ENCODE measurements around the gene ZBTB47. TPM values are rescaled to one million over a fixed set of nuclear protein-coding genes. Genes with fewer than 3 reads are reported as not detected.

ZBTB47 gene
- total and polyA plus RNA-seq, 10 of the 15 experiments (the other 5 are each of a cell fraction or from before 2014, with no cell fraction given), result 0.04 to 3.4 (median 1.0) TPM; not detected in 1

- peak; percentile 61; the same call in 1 of the 2 replicates for TF ChIP-seq IRF4 (IDR thresholded peaks at IDR 0.05; ENCODE audit: low read depth, low read length)
Observed at GRCh38 chr3:42635111-42635510, 18.4 kb upstream of the ZBTB47 start (continued).

GRCh38 chr3:42637001-42637400 lies 16.5 kb upstream of the ZBTB47 start:
- Histone ChIP-seq H3K27ac (ENCODE audit: control insufficient read depth, insufficient read depth) (peak overlapping the region; percentile 6; the same call in 1 of the 2 replicates), H2AFZ (ENCODE audit: control insufficient read depth, low read depth, low read length) (no peak overlapping the region), H3K9ac (ENCODE audit: control insufficient read depth, insufficient read depth, low read length) (no peak overlapping the region), H3K4me3 (no peak overlapping the region), H3K27me3 (replicated peaks in 1 of 2; ENCODE audit: control insufficient read depth in 2 of 2, insufficient read depth in 2 of 2, low read length in 1 of 2) (no peaks in the 10 kb centered on the region), H3K4me2 (ENCODE audit: control insufficient read depth, insufficient read depth) (no peak overlapping the region), H3K4me1 (ENCODE audit: control insufficient read depth, insufficient read depth, low read length) (peaks cover 17% of the 10 kb centered on the region), H3K79me2 (ENCODE audit: control insufficient read depth, insufficient read depth, low read length) (peaks cover 8% of the 10 kb centered on the region), H4K20me1 (ENCODE audit: control insufficient read depth, insufficient read depth) (0 out of 2 replicates have a peak, but pooled peaks cover 2% of the 10 kb centered on the region), H3K9me3 (replicated peaks; ENCODE audit: control insufficient read depth, insufficient read depth, low read length) (no peaks in the 10 kb centered on the region), H3K36me3 (ENCODE audit: control insufficient read depth in 2 of 2, insufficient read depth in 2 of 2, low read length in 1 of 2) (peaks cover 13 to 48% of the 10 kb centered on the region in 2 experiments)
- BruUV-seq (replicated peaks), result no TSS peak
- DNase-seq (ENCODE audit: low read depth, low spot score) (no peak), ATAC-seq (no peak), FAIRE-seq (no peak)
- ChIA-PET CTCF (interaction anchor here (0.7 to 2.2 kb wide), 9 partner anchors 10 to 202 kb away, joined by 3 to 9 read pairs (median 5); partner anchors contain the start of gene SEC22C), POLR2A (no interaction called here), SMC1A (ENCODE audit: uncharacterized antibody, unreplicated experiment) (interaction anchor here (1.2 to 1.7 kb wide), 7 partner anchors 11 to 104 kb away, joined by 3 to 8 read pairs (median 5); no protein-coding TSS in a partner anchor), RAD21 (ENCODE audit: unreplicated experiment) (interaction anchor here (1.2 to 2.0 kb wide), 2 partner anchors 40 to 65 kb away, joined by 3 to 5 read pairs; no protein-coding TSS in a partner anchor)
- in situ Hi-C loops (cut with MboI), result no loop called here
- intact Hi-C loops (cut with micrococcal nuclease; ENCODE audit: unreplicated experiment), result no loop called here
- TF ChIP-seq STAT1 (conservative IDR thresholded peaks at IDR 0.05), result no peak
- TF ChIP-seq IRF3 (IDR thresholded peaks at IDR 0.05), result no peak
- no peak for TF ChIP-seq FOS (IDR thresholded peaks at IDR 0.05; ENCODE audit: borderline replicate concordance, extremely low read depth, insufficient read length)
- TF ChIP-seq, protein P1, sequence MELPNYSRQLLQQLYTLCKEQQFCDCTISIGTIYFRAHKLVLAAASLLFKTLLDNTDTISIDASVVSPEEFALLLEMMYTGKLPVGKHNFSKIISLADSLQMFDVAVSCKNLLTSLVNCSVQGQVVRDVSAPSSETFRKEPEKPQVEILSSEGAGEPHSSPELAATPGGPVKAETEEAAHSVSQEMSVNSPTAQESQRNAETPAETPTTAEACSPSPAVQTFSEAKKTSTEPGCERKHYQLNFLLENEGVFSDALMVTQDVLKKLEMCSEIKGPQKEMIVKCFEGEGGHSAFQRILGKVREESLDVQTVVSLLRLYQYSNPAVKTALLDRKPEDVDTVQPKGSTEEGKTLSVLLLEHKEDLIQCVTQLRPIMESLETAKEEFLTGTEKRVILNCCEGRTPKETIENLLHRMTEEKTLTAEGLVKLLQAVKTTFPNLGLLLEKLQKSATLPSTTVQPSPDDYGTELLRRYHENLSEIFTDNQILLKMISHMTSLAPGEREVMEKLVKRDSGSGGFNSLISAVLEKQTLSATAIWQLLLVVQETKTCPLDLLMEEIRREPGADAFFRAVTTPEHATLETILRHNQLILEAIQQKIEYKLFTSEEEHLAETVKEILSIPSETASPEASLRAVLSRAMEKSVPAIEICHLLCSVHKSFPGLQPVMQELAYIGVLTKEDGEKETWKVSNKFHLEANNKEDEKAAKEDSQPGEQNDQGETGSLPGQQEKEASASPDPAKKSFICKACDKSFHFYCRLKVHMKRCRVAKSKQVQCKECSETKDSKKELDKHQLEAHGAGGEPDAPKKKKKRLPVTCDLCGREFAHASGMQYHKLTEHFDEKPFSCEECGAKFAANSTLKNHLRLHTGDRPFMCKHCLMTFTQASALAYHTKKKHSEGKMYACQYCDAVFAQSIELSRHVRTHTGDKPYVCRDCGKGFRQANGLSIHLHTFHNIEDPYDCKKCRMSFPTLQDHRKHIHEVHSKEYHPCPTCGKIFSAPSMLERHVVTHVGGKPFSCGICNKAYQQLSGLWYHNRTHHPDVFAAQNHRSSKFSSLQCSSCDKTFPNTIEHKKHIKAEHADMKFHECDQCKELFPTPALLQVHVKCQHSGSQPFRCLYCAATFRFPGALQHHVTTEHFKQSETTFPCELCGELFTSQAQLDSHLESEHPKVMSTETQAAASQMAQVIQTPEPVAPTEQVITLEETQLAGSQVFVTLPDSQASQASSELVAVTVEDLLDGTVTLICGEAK (IDR thresholded peaks at IDR 0.05; ENCODE audit: borderline replicate concordance), result no peak
- TF ChIP-seq, protein P2, sequence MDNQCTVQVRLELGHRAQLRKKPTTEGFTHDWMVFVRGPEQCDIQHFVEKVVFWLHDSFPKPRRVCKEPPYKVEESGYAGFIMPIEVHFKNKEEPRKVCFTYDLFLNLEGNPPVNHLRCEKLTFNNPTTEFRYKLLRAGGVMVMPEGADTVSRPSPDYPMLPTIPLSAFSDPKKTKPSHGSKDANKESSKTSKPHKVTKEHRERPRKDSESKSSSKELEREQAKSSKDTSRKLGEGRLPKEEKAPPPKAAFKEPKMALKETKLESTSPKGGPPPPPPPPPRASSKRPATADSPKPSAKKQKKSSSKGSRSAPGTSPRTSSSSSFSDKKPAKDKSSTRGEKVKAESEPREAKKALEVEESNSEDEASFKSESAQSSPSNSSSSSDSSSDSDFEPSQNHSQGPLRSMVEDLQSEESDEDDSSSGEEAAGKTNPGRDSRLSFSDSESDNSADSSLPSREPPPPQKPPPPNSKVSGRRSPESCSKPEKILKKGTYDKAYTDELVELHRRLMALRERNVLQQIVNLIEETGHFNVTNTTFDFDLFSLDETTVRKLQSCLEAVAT (IDR thresholded peaks at IDR 0.05), result no peak
- TF ChIP-seq WRNIP1 (IDR thresholded peaks at IDR 0.05; ENCODE audit: borderline replicate concordance, low read depth, low read length), result no peak
- 97% methylated on average over 6 of the region's 6 CpGs for WGBS (ENCODE audit: insufficient coverage, insufficient replicate concordance, low lambda C conversion rate, missing lambda C conversion rate)

Measured in GM12878 (cell line).